IPS-15b (cell line): ENCODE results near the gene FBN3.

ENCODE experiments used
- H3K27me3 ChIP-seq: one replicate; pipeline ENCODE4 v1.6.1; 2013; ENCODE audit warnings: low read length; ENCODE audit not compliant: control insufficient read depth, insufficient read depth
- H3K36me3 ChIP-seq: one replicate; pipeline ENCODE4 v1.6.1; 2013; ENCODE audit warnings: low read length; ENCODE audit not compliant: control insufficient read depth, insufficient read depth
- H3K4me1 ChIP-seq: one replicate; pipeline ENCODE4 v1.6.1; 2013; ENCODE audit warnings: mild to moderate bottlenecking, low read length; ENCODE audit not compliant: control insufficient read depth, insufficient read depth
- H3K4me3 ChIP-seq: one replicate; pipeline ENCODE4 v1.5.1; 2013; ENCODE audit warnings: low read depth, low read length
- H3K9ac ChIP-seq: one replicate; pipeline ENCODE4 v1.6.1; 2013; ENCODE audit warnings: low read depth, mild to moderate bottlenecking, low read length
- H3K9me3 ChIP-seq: one replicate; pipeline ENCODE4 v1.6.1; 2013; ENCODE audit warnings: mild to moderate bottlenecking, low read length; ENCODE audit not compliant: control insufficient read depth, insufficient read depth

FBN3 gene

GRCh38 chr19:8095354-8095886, 54.0 kb downstream of the FBN3 start:
- no peaks in the 10 kb centered on the region for H3K4me1 ChIP-seq
- no peak overlapping the region for H3K9ac ChIP-seq
- H3K9me3 ChIP-seq: peaks cover 7% of the 10 kb centered on the region
- H3K36me3 ChIP-seq: peaks cover 42% of the 10 kb centered on the region
- H3K27me3 ChIP-seq: no peaks in the 10 kb centered on the region
- no peak overlapping the region for H3K4me3 ChIP-seq

- no peaks in the 10 kb centered on the region for H3K4me1 ChIP-seq
- no peaks in the 10 kb centered on the region for H3K27me3 ChIP-seq
- no peak overlapping the region for H3K4me3 ChIP-seq
- H3K9me3 ChIP-seq: peaks cover 7% of the 10 kb centered on the region
- H3K36me3 ChIP-seq: peaks cover 50% of the 10 kb centered on the region
- no peak overlapping the region for H3K9ac ChIP-seq
Measured at GRCh38 chr19:8094336-8094735, 55.1 kb downstream of the FBN3 start.

GRCh38 chr19:8093740-8094139, 55.7 kb downstream of the FBN3 start:
- Histone ChIP-seq H3K36me3 (peaks cover 54% of the 10 kb centered on the region), H3K4me1 (no peaks in the 10 kb centered on the region), H3K9ac (no peak overlapping the region), H3K9me3 (peaks cover 7% of the 10 kb centered on the region), H3K4me3 (no peak overlapping the region), H3K27me3 (no peaks in the 10 kb centered on the region)

GRCh38 chr19:8090950-8091349, 58.4 kb downstream of the FBN3 start:
- Histone ChIP-seq H3K4me3 (no peak overlapping the region), H3K27me3 (no peaks in the 10 kb centered on the region), H3K36me3 (peaks cover 50% of the 10 kb centered on the region), H3K4me1 (no peaks in the 10 kb centered on the region), H3K9ac (no peak overlapping the region), H3K9me3 (peaks cover 7% of the 10 kb centered on the region)

GRCh38 chr19:8089664-8090601, 59.5 kb downstream of the FBN3 start:
- H3K9me3 ChIP-seq: no peaks in the 10 kb centered on the region
- no peak overlapping the region for H3K4me3 ChIP-seq
- peaks cover 46% of the 10 kb centered on the region for H3K36me3 ChIP-seq
- H3K4me1 ChIP-seq: no peaks in the 10 kb centered on the region
- H3K9ac ChIP-seq: no peak overlapping the region
- no peaks in the 10 kb centered on the region for H3K27me3 ChIP-seq

DNA sequence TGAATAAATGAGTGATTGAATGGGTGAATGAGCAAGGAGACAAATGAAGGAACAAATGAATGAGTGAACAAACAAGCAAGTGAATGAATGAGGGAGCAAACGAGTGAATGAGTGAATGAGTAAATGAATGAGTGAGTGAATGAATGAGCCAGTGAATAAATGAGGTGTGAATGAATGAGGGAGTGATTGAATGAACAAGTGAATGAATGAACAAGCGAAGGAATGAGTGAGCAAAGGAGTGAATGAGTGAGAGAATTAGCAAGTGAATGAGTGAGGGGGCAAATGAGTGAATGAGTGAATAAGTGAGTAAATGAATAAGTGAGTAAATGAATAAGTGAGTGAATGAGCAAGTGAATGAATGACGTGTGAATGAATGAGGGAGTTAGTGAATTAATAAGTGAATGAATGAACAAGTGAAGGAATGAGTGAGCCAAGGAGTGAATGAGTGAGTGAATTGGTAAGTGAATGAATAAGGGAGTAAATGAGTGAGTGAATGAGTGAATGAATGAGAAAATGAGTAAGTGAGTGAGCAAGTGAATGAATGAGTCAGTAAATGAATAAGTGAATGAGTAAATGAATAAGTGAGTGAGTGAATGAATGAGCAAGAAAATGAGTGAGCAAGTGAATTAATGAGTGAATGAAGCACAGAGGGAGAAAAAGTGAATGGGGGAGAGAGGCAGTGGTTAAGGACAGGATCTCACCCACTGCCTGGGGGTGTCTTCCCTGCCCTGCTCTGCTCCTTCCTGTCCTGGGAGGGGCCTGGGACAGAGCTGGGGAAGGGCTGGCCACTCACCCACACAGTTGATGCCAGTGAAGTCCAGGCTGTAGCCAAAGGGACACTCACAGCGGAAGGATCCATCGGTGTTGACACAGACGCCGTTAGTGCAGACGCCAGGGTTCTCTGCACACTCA, 60.4 kb downstream of the FBN3 start:
- H3K9ac ChIP-seq: no peak overlapping the region

GRCh38 chr19:8087876-8088275, 61.5 kb downstream of the FBN3 start:
- Histone ChIP-seq H3K4me3 (no peak overlapping the region), H3K9me3 (no peaks in the 10 kb centered on the region), H3K27me3 (no peaks in the 10 kb centered on the region), H3K9ac (no peak overlapping the region), H3K36me3 (peaks cover 36% of the 10 kb centered on the region), H3K4me1 (no peaks in the 10 kb centered on the region)

More for the DNA sequence above, 60.4 kb downstream of the FBN3 start:
- H3K4me3 ChIP-seq: no peak overlapping the region
- peaks cover 40% of the 10 kb centered on the region for H3K36me3 ChIP-seq
- H3K27me3 ChIP-seq: no peaks in the 10 kb centered on the region
- no peaks in the 10 kb centered on the region for H3K4me1 ChIP-seq
- H3K9me3 ChIP-seq: no peaks in the 10 kb centered on the region

- no peak overlapping the region for H3K4me3 ChIP-seq
- H3K4me1 ChIP-seq: no peaks in the 10 kb centered on the region
- H3K36me3 ChIP-seq: peaks cover 36% of the 10 kb centered on the region
- H3K27me3 ChIP-seq: no peaks in the 10 kb centered on the region
- H3K9ac ChIP-seq: no peak overlapping the region
- H3K9me3 ChIP-seq: no peaks in the 10 kb centered on the region
Measured at GRCh38 chr19:8086849-8087248, 62.5 kb downstream of the FBN3 start.

- H3K36me3 ChIP-seq: peaks cover 28% of the 10 kb centered on the region
- no peaks in the 10 kb centered on the region for H3K9me3 ChIP-seq
- no peak overlapping the region for H3K9ac ChIP-seq
- H3K4me1 ChIP-seq: no peaks in the 10 kb centered on the region
- no peaks in the 10 kb centered on the region for H3K27me3 ChIP-seq
- no peak overlapping the region for H3K4me3 ChIP-seq
Measured at GRCh38 chr19:8085598-8086408, 63.6 kb downstream of the FBN3 start.

DNA sequence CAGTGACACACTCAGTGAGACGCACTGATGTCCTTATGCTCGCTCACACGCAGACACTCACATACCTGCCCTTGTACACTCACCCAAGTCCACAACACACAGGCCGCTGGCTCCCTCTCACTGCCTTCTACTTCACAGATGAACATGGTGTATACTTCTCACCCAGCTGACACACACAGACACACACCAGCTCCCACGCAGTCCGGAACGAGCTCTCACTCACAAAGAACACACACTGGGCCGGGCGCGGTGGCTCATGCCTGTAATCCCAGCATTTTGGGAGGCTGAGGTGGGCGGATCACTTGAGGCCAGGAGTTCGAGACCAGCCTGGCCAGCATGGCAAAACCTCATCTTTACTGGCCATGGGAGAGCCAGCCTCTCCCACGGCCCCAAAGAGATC, 65.2 kb downstream of the FBN3 start:
- H3K9me3 ChIP-seq: no peaks in the 10 kb centered on the region
- H3K4me1 ChIP-seq: no peaks in the 10 kb centered on the region
- H3K9ac ChIP-seq: no peak overlapping the region
- no peak overlapping the region for H3K4me3 ChIP-seq
- peaks cover 19% of the 10 kb centered on the region for H3K36me3 ChIP-seq
- H3K27me3 ChIP-seq: no peaks in the 10 kb centered on the region

DNA sequence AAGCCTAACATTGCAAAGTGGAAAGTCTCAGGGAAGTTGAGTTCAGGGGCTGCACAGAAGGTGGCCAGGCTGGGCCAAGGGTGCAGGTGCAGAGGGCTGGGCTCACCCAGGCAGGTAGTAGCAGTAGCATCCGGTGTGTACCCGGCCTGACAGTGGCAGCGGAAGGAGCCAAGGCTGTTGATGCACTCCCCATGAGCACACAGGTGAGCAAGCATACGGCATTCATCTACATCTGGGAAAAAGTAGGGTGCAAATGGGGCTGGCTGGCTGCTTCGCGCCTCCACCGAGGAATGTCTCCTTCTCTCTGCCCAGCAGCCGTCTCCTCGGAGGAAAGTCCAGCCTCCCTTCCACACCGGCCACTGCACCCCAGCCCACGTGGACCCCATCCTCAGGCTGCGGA, 66.3 kb downstream of the FBN3 start:
- H3K36me3 ChIP-seq: peaks cover 10% of the 10 kb centered on the region
- H3K4me1 ChIP-seq: no peaks in the 10 kb centered on the region
- H3K27me3 ChIP-seq: no peaks in the 10 kb centered on the region
- H3K4me3 ChIP-seq: no peak overlapping the region
- H3K9ac ChIP-seq: no peak overlapping the region
- H3K9me3 ChIP-seq: no peaks in the 10 kb centered on the region
